Measurements from ENCODE around the gene AP3S2. TPM values are rescaled to one million over a fixed set of nuclear protein-coding genes. Genes with fewer than 3 reads are reported as not detected.

AP3S2 gene
- total RNA-seq, 2 experiments from 2014 or later: 20.3 to 23.0 TPM

GRCh38 chr15:89814112-89814742 is 79.6 kb downstream of the AP3S2 start:
- Mint-ChIP-seq H3K4me1 (ENCODE audit: low read depth) (peaks cover 4% of the 10 kb centered on the region), H3K36me3 (ENCODE audit: low read depth) (peaks cover 9% of the 10 kb centered on the region), H3K27ac (no peak overlapping the region), H3K9me3 (peaks cover 8% of the 10 kb centered on the region), H3K27me3 (peaks cover 34% of the 10 kb centered on the region), H3K4me3 (peak overlapping the region; percentile 12)
- TF ChIP-seq CTCF (IDR thresholded peaks at IDR 0.05): no peak
- POLR2A ChIA-PET: interaction anchor here (1.0 kb wide), 1 partner anchor 61 kb away, joined by 3 read pairs; no protein-coding TSS in a partner anchor
- CTCF ChIA-PET: interaction anchor here (1.2 to 1.5 kb wide), 2 partner anchors 14 to 61 kb away, joined by 3 to 5 read pairs; no protein-coding TSS in a partner anchor
- intact Hi-C loops (cut with micrococcal nuclease): no loop called here
- no peak for DNase-seq
- ATAC-seq: peak; percentile 45

- peaks cover 34% of the 10 kb centered on the region for H3K27me3 Mint-ChIP-seq
- H3K4me3 Mint-ChIP-seq: peak overlapping the region; percentile 12
- CTCF ChIA-PET: interaction anchor here (1.2 to 1.5 kb wide), 2 partner anchors 15 to 61 kb away, joined by 3 to 5 read pairs; no protein-coding TSS in a partner anchor
- ATAC-seq (no peak), DNase-seq (no peak)
- peaks cover 9% of the 10 kb centered on the region for H3K36me3 Mint-ChIP-seq (ENCODE audit: low read depth)
- POLR2A ChIA-PET: interaction anchor here (1.0 kb wide), 1 partner anchor 61 kb away, joined by 3 read pairs; no protein-coding TSS in a partner anchor
- intact Hi-C loops (cut with micrococcal nuclease): no loop called here
- no peak for TF ChIP-seq CTCF (IDR thresholded peaks at IDR 0.05)
- H3K9me3 Mint-ChIP-seq: peaks cover 8% of the 10 kb centered on the region
- H3K27ac Mint-ChIP-seq: no peak overlapping the region
- peaks cover 4% of the 10 kb centered on the region for H3K4me1 Mint-ChIP-seq (ENCODE audit: low read depth)
Observed at GRCh38 chr15:89813381-89814111, 80.2 kb downstream of the AP3S2 start.

- ATAC-seq (no peak), DNase-seq (no peak)
- Mint-ChIP-seq H3K4me3 (no peak overlapping the region), H3K27me3 (peaks cover 30% of the 10 kb centered on the region), H3K4me1 (ENCODE audit: low read depth) (peaks cover 4% of the 10 kb centered on the region), H3K27ac (no peak overlapping the region), H3K9me3 (peaks cover 8% of the 10 kb centered on the region), H3K36me3 (ENCODE audit: low read depth) (peaks cover 9% of the 10 kb centered on the region)
- intact Hi-C loops (cut with micrococcal nuclease): no loop called here
- TF ChIP-seq CTCF (IDR thresholded peaks at IDR 0.05): no peak
- POLR2A ChIA-PET: no interaction called here
- CTCF ChIA-PET: no interaction called here
Observed at GRCh38 chr15:89812847-89813320, 80.9 kb downstream of the AP3S2 start.

- Mint-ChIP-seq H3K36me3 (ENCODE audit: low read depth) (peaks cover 9% of the 10 kb centered on the region), H3K4me3 (no peak overlapping the region), H3K27me3 (peaks cover 29% of the 10 kb centered on the region), H3K9me3 (peaks cover 8% of the 10 kb centered on the region), H3K4me1 (ENCODE audit: low read depth) (peaks cover 4% of the 10 kb centered on the region), H3K27ac (no peak overlapping the region)
- ChIA-PET POLR2A (no interaction called here), CTCF (no interaction called here)
- DNase-seq (peak; percentile 28), ATAC-seq (peak; percentile 50)
- TF ChIP-seq CTCF (IDR thresholded peaks at IDR 0.05): no peak
- intact Hi-C loops (cut with micrococcal nuclease): no loop called here
Observed at GRCh38 chr15:89812011-89812846, 81.6 kb downstream of the AP3S2 start.
